ENCODE results near the gene FAM20C. TPM values are rescaled to one million over a fixed set of nuclear protein-coding genes. Genes with fewer than 3 reads are reported as not detected.
"Not testable (repeated sequence)": the region's sequence is repeated elsewhere in the genome, so short reads cannot be mapped to it uniquely, and the experiment has no call there.

Gene FAM20C
- total RNA-seq, 1 experiment from 2014 or later, result 62.6 TPM

DNA sequence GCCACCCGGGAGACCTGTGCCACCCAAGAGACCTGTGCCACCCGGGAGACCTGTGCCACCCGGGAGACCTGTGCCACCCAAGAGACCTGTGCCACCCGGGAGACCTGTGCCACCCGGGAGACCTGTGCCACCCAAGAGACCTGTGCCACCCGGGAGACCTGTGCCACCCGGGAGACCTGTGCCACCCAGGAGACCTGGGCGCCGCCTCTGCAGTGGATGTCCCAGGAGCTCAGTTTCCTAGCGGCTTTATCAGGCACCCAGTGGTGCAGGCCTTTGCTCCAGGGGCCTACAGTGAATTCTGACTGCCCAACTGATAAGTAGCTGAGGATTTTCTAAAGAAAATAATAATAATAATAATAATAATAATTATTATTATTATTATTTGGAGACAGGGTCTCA, 51.2 kb downstream of the FAM20C start:
- H3K79me2 ChIP-seq (ENCODE audit: insufficient read depth, low read length); H4K8ac ChIP-seq (replicated peaks; ENCODE audit: insufficient read length, low read depth, low read length); H2BK12ac ChIP-seq (ENCODE audit: insufficient read length, low read depth, low read length); H2BK120ac ChIP-seq (ENCODE audit: low read depth, low read length, poor library complexity, severe bottlenecking); H3K27me3 ChIP-seq (ENCODE audit: insufficient read depth, low read length); H3K4me1 ChIP-seq (ENCODE audit: insufficient read depth, low read length); H2BK5ac ChIP-seq (ENCODE audit: insufficient read length, low read length); H3K9me3 Mint-ChIP-seq; H2BK20ac ChIP-seq (ENCODE audit: low read depth, low read length, poor library complexity, severe bottlenecking); H3K18ac ChIP-seq (ENCODE audit: insufficient read length, low read depth, low read length); H3K23me2 ChIP-seq (ENCODE audit: insufficient read length, low read depth, low read length, poor library complexity, severe bottlenecking); H3K4ac ChIP-seq (ENCODE audit: low read depth, low read length); H3K27me3 Mint-ChIP-seq (ENCODE audit: low read depth); H3K27ac Mint-ChIP-seq; H3K9ac ChIP-seq (ENCODE audit: extremely low read depth, insufficient read length, low read length); H3T11ph ChIP-seq (ENCODE audit: low read length); H4K5ac ChIP-seq (ENCODE audit: insufficient read length, low read depth, low read length); H4K91ac ChIP-seq (ENCODE audit: insufficient read length, low read depth, low read length); H3K79me1 ChIP-seq (ENCODE audit: insufficient read depth, low read depth, low read length, poor library complexity, severe bottlenecking); H3K14ac ChIP-seq (ENCODE audit: insufficient read depth, low read length); H3K4me2 ChIP-seq (ENCODE audit: insufficient read depth, insufficient read length, low read length); H4K20me1 ChIP-seq (ENCODE audit: control insufficient read depth, insufficient read depth, insufficient read length); H3K27ac ChIP-seq (ENCODE audit: insufficient read length, low read depth, low read length); H3K4me1 Mint-ChIP-seq; H2AK5ac ChIP-seq (ENCODE audit: insufficient read length, low read length); H2AFZ ChIP-seq (ENCODE audit: low read length); H2BK15ac ChIP-seq (ENCODE audit: low read depth, low read length); DNase-seq; H3K4me3 Mint-ChIP-seq; H3K56ac ChIP-seq (ENCODE audit: insufficient read length, low read depth, low read length); H3K9me3 ChIP-seq (ENCODE audit: control insufficient read depth, low read depth, low read length); H3K23ac ChIP-seq (ENCODE audit: insufficient read length, low read depth, low read length): not testable (repeated sequence)
- H3K36me3 Mint-ChIP-seq (ENCODE audit: insufficient read depth in 1 of 3, low read depth in 3 of 3), result peaks cover 11 to 26% (median 20%) of the 10 kb centered on the region in 3 experiments
- no CpG with 5 or more reads among the region's 10 CpGs for WGBS (ENCODE audit: extremely low coverage, insufficient read length, low lambda C conversion rate)
